OCI-LY1 (cell line): ENCODE results near the gene GLG1.

ENCODE experiments used
- CTCF ChIP-seq: fragments of 200-600 bp; sonication (generic), shearing (Covaris generic); IDR thresholded peaks from 2 replicates; pipeline ENCODE4 v1.5.1; 2017; ENCODE audit warnings: mild to moderate bottlenecking, antibody characterized with exemption, low read length, moderate library complexity, mixed read lengths
- EZH2 ChIP-seq: fragments of 200-600 bp; sonication (generic), shearing (Covaris generic); IDR thresholded peaks from 2 replicates; pipeline ENCODE4 v1.8.0; 2017; ENCODE audit warnings: borderline replicate concordance, mixed run types, mild to moderate bottlenecking, antibody characterized with exemption, low read length, moderate library complexity, mixed read lengths

GRCh38 chr16:74447578-74447977 is 159.3 kb downstream of the GLG1 start:
- TF ChIP-seq CTCF, result no peak
- TF ChIP-seq EZH2, result no peak
